IPS DF 6.9 (cell line): Measurements from ENCODE around the gene NUDT16L1.

Source experiments
- DNase-seq: peaks from one replicate; pipeline ENCODE4 v3.0.0-alpha.2; 2013; ENCODE audit warnings: low read depth, low spot score
- H3K27ac ChIP-seq: one replicate; pipeline ENCODE4 v1.5.1; 2013; ENCODE audit warnings: low read length, control low read depth
- H3K27me3 ChIP-seq: 2 replicates; pipeline ENCODE4 v1.6.1; 2013; ENCODE audit warnings: mild to moderate bottlenecking, low read length; ENCODE audit not compliant: control insufficient read depth, insufficient read depth
- H3K36me3 ChIP-seq: 2 replicates; pipeline ENCODE4 v1.6.1; 2013; ENCODE audit warnings: low read length; ENCODE audit not compliant: control insufficient read depth, insufficient read depth
- H3K4me1 ChIP-seq: 2 replicates; pipeline ENCODE4 v1.6.1; 2013; ENCODE audit warnings: low read length; ENCODE audit not compliant: control insufficient read depth, insufficient read depth
- H3K4me3 ChIP-seq: 2 replicates; pipeline ENCODE4 v1.5.1; 2013; ENCODE audit warnings: mild to moderate bottlenecking, low read length
- H3K9me3 ChIP-seq: 2 replicates; pipeline ENCODE4 v1.6.1; 2013; ENCODE audit warnings: low read length, inconsistent platforms; ENCODE audit not compliant: control insufficient read depth, insufficient read depth
- WGBS: extraction: QIAGEN DNeasy Blood & Tissue Kit; methylation state at CpG from one replicate; pipeline ENCODE4 v1.1.7; 2013; ENCODE audit warnings: mixed read lengths, missing lambda C conversion rate; ENCODE audit not compliant: insufficient read length, insufficient coverage; 5-methylcytosine and 5-hydroxymethylcytosine counted together

The NUDT16L1 gene

DNA sequence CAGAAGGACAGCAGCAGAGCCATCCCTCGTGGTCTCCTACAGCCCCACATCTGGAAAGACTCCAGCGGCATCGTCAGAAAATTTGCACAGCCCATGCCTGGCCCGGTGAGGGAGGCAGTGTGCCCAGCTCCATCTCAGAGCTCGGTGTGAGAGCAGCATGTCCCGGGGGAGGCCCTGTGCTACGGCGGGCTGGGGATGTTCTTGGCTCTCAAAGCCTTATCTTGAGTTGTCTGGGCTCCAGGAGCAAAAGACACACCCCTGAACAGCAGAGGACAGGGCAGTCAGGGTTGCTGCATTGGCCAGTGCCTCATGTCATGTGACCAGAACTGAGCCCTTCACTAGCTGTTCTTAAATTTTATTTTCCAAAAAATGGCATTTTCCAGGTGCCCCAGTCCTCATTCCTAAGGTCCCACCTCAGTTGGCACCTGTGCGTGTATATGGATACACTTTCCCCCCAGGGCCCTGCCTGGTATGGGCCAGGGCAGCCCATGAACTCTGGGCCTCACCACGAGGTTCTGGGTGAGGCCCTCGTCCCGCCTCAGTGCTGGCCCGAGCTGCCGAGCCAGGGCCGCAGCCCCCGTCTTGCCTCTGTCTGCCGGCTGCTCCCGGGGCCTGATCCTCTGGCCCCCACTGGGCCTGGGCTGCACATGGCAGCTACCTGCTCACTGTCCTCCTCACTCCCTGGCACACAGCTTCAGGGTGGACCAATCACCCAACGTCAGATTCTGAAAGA, 3.0 kb downstream of the NUDT16L1 start:
- WGBS = no CpG with 5 or more reads among the region's 19 CpGs
- peaks cover 30% of the 10 kb centered on the region for H3K36me3 ChIP-seq
- H3K4me1 ChIP-seq = no peaks in the 10 kb centered on the region; the same call in 1 of the 2 replicates

DNA sequence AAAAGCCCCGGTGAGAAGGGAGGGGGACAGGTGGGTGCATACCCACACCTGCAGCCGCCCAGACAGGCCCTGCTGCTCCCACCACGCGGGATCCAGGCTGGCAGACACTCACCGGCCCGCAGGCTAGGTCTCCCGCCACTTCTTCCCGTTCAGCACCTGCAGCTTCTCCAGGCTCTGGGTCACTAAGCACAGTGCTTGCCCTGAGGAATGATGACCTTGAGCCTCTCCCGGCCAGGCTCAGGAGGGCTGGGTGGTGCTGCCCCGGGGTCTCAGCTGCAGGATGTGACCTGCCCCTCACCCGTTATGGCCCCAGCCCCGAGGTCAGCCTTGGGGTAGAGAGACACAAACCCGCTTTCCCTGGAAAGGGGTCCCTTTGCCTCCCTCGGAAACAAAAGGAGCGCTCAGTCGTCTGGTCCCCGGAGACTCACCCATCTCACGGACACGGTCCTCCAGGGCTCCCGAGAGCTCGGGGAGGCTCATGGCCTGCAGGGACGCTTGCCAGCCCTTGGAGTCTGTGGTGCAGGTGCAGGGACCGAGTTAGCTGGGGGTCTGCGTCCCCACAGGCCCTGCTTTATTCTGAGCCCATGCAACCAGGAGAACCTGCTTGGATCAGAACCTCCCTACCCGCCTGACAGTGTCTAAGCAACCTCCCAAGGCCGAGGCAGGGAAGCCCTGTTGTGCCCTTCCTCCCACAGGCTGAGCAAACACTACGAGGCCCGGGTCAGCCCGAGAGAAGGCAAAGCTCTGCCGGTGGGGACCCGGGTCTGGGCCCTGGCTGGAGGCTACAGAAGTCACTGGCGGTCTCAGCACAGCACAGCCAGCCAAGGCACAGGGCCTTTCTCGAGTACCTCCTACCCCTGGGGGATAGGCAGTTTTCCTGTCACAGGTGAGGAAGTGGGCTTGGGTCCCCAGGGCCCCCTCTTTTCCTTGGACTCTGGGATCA, 3.8 kb downstream of the NUDT16L1 start:
- no CpG with 5 or more reads among the region's 33 CpGs for WGBS
- Histone ChIP-seq H3K27me3 (no peaks in the 10 kb centered on the region), H3K4me3 (no peak overlapping the region), H3K27ac (no peak overlapping the region), H3K4me1 (no peaks in the 10 kb centered on the region; the same call in 1 of the 2 replicates), H3K9me3 (no peaks in the 10 kb centered on the region), H3K36me3 (peaks cover 34% of the 10 kb centered on the region)
- DNase-seq = no peak

More for the DNA sequence above, 3.0 kb downstream of the NUDT16L1 start:
- Histone ChIP-seq H3K4me3 (no peak overlapping the region), H3K27me3 (no peaks in the 10 kb centered on the region), H3K9me3 (no peaks in the 10 kb centered on the region), H3K27ac (no peak overlapping the region)
- DNase-seq = no peak

DNA sequence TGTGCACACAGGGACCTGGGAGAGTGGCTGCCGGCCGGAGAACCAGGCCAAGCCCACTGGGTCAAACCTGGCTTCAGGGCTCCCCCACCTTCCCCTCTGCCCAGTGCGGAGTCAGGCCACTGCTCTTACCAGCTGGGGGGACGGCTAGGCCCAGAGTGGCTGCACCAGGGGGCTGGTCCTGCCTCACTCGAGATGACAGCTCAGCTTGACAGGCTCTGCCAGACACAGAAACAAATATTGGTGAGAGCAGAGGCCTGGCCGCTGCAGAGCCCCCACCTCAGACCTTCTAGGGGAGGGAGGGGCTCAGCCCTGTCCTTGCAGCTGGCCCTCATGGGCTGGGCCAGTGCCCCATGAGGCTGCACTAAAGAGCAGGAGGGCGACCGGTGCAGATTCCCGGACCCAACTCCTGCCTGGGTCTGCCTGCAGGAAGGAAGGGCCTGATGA, 4.5 kb downstream of the NUDT16L1 start:
- no peaks in the 10 kb centered on the region; the same call in 1 of the 2 replicates for H3K4me1 ChIP-seq
- no CpG with 5 or more reads among the region's 9 CpGs for WGBS
- H3K36me3 ChIP-seq = peaks cover 37% of the 10 kb centered on the region
- no peak overlapping the region for H3K27ac ChIP-seq
- no peaks in the 10 kb centered on the region for H3K27me3 ChIP-seq
- DNase-seq = no peak
- no peak overlapping the region for H3K4me3 ChIP-seq
- no peaks in the 10 kb centered on the region for H3K9me3 ChIP-seq

DNA sequence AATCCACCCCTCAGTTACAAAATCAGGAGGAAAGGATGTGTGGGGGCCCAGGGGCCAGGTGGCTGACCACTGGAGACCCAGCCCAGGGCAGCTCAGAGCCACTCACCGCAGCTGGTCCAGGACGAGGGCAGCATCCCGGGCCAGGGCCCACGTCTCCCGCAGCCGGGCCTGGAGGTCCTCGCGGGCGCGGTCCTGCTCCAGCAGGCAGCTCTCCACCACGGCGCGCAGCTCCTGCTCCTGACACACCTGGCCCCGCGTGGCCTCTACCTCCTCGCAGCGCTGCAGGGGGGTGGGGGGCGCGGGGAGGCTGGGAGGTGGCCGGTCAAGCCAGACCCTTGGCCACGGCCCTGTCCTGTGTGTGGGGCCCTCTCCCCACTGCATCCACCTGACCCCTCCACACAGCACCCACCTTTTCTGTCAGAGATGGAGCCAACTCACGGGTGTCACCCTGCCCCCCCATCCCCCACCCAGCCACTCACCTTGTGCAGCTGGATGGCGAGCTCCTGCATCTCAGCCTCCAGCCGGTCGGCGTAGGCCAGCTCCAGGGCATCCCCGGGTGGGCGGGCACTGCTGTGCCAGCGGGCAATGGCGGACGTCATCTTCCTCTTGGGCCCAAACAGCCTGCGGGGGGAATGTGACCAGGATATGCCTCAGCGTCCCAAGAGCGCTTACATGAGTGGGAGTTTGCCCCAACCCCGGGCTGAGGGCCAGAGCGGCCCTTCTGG, 5.1 kb downstream of the NUDT16L1 start:
- DNase-seq = no peak
- H3K4me1 ChIP-seq = no peaks in the 10 kb centered on the region; the same call in 1 of the 2 replicates
- H3K9me3 ChIP-seq = no peaks in the 10 kb centered on the region
- no peak overlapping the region for H3K27ac ChIP-seq
- H3K4me3 ChIP-seq = no peak overlapping the region
- H3K27me3 ChIP-seq = no peaks in the 10 kb centered on the region
- no CpG with 5 or more reads among the region's 36 CpGs for WGBS
- H3K36me3 ChIP-seq = peaks cover 37% of the 10 kb centered on the region

GRCh38 chr16:4699046-4699556, 5.7 kb downstream of the NUDT16L1 start:
- no peak overlapping the region for H3K27ac ChIP-seq
- no peak for DNase-seq
- H3K27me3 ChIP-seq = no peaks in the 10 kb centered on the region
- no peaks in the 10 kb centered on the region; the same call in 1 of the 2 replicates for H3K4me1 ChIP-seq
- WGBS = no CpG with 5 or more reads among the region's 19 CpGs
- no peak overlapping the region for H3K4me3 ChIP-seq
- peaks cover 37% of the 10 kb centered on the region for H3K36me3 ChIP-seq
- no peaks in the 10 kb centered on the region for H3K9me3 ChIP-seq

GRCh38 chr16:4700380-4700996, 7.1 kb downstream of the NUDT16L1 start:
- Histone ChIP-seq H3K36me3 (peaks cover 36% of the 10 kb centered on the region), H3K4me1 (no peaks in the 10 kb centered on the region; the same call in 1 of the 2 replicates), H3K27me3 (no peaks in the 10 kb centered on the region), H3K27ac (no peak overlapping the region), H3K9me3 (no peaks in the 10 kb centered on the region), H3K4me3 (no peak overlapping the region)
- WGBS = no CpG with 5 or more reads among the region's 13 CpGs
- DNase-seq = no peak

DNA sequence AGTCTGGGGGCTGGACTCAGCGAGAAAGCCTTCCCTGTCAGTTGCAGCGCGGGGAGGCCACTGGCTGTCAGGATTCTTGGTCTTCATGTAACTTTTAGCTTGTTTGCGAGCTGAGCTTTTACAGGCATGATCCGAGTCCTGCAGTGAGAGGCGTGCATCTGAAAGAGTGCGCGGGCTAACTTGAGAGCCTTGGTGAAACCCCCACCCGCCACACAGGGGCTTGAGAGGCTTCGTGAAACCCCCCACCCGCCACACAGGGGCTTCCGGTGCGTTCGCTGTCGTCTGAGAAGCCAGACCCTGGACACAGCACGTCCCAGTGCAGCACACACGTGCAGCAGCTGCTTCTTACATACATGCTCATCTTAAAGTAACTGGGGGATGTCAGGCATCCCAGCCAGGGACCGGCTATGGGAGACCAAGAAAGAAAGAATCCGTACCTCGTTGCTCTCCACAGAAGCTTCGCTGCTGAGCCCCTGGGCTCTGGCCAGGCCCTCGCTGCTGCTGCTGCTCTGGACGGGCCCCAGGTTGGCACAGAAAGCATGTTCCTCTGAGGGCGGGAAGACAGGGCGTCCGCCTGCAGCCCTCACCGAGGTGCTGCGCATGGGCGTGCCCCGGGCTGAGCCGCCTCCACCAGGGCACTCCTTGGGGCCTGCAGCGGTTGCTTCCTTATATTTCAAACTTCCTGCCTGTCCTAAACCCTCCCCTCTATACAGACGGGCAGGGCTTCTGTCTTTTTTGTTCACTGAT, 7.8 kb downstream of the NUDT16L1 start:
- H3K27me3 ChIP-seq = no peaks in the 10 kb centered on the region
- H3K4me1 ChIP-seq = no peaks in the 10 kb centered on the region; the same call in 1 of the 2 replicates
- peaks cover 31% of the 10 kb centered on the region for H3K36me3 ChIP-seq
- no CpG with 5 or more reads among the region's 33 CpGs for WGBS
- no peak overlapping the region for H3K27ac ChIP-seq
- no peaks in the 10 kb centered on the region for H3K9me3 ChIP-seq
- DNase-seq = no peak
- no peak overlapping the region; the same call in 1 of the 2 replicates for H3K4me3 ChIP-seq

- Histone ChIP-seq H3K4me1 (no peaks in the 10 kb centered on the region; the same call in 1 of the 2 replicates), H3K4me3 (no peak overlapping the region), H3K27me3 (no peaks in the 10 kb centered on the region), H3K9me3 (no peaks in the 10 kb centered on the region), H3K27ac (no peak overlapping the region), H3K36me3 (peaks cover 30% of the 10 kb centered on the region)
- no CpG with 5 or more reads among the region's 17 CpGs for WGBS
- DNase-seq = no peak
Observed at GRCh38 chr16:4701791-4702465, 8.6 kb downstream of the NUDT16L1 start.

DNA sequence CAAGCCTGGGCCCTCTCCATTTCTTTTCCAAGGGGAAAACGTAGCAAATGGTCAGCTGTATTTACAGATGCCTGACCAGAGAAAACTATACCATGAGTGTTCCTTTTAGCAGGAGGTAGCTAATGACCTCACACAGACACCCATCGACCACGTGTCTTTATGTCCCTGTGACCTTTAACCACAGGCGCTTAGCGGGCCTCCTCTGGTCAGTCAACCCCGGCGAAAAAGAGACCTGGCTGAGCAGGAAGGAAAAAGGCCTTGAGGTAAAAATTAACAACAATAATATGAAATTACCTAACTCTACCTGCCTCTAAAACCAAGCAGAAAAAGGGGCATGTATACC, 9.1 kb downstream of the NUDT16L1 start:
- H3K4me1 ChIP-seq = no peaks in the 10 kb centered on the region
- no CpG with 5 or more reads among the region's 7 CpGs for WGBS
- H3K27me3 ChIP-seq = no peaks in the 10 kb centered on the region
- H3K27ac ChIP-seq = no peak overlapping the region
- DNase-seq = no peak
- H3K4me3 ChIP-seq = no peak overlapping the region
- H3K9me3 ChIP-seq = no peaks in the 10 kb centered on the region
- H3K36me3 ChIP-seq = peaks cover 30% of the 10 kb centered on the region
